Fibroblast of skin of left quadriceps (primary cell): ENCODE data around the gene ASTN2.
"Not testable (repeated sequence)": the region's sequence is repeated elsewhere in the genome, so short reads cannot be mapped to it uniquely, and the experiment has no call there.

Experiments used
- DNase-seq, 2 experiments: peaks; one replicate each; pipeline ENCODE4 v3.0.0-alpha.2; 2013; ENCODE audit warnings: low read depth in 2 of 2

The ASTN2 gene

GRCh38 chr9:117074784-117075520 lies 339.9 kb downstream of the ASTN2 start:
- DNase-seq, result no peak

GRCh38 chr9:117074342-117074662 lies 340.6 kb downstream of the ASTN2 start:
- DNase-seq, result no peak

GRCh38 chr9:117073539-117074341 lies 341.1 kb downstream of the ASTN2 start:
- DNase-seq, result no peak

GRCh38 chr9:117073071-117073470 lies 341.8 kb downstream of the ASTN2 start:
- no peak for DNase-seq

DNA sequence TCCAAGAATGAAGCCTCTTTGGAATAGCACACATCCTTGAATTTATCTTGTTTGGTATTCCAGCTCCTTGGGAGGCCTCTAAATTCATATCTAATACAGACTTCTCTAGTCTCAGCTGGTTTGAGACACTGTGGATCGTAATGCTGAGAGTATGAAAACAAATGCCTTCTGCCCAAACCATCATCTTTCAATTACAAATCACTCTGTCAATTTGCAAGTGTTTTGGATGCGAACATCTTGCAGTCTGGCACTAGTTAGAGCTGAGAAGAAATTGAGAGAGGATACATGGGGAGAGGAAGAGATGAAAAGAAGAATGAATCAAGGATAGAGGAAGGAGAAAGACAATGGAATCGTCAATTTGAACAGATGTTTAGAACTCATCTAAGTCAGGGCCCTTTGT lies 342.6 kb downstream of the ASTN2 start:
- no peak for DNase-seq

DNA sequence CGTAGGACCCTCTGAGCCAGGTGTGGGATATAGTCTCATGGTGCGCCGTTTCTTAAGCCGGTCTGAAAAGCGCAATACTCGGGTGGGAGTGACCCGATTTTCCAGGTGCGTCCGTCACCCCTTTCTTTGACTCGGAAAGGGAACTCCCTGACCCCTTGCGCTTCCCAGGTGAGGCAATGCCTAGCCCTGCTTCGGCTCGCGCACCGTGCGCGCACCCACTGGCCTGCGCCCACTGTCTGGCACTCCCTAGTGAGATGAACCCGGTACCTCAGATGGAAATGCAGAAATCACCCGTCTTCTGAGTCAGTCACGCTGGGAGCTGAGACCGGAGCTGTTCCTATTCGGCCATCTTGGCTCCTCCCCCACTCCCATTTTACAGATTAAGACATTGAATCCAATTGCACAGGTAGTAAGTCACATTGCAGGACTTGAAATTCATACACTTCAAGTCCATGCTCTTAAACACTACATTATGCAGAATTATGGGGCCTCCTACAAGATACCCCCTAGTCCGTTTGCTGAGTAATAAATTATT lies 343.1 kb downstream of the ASTN2 start:
- not testable (repeated sequence) for DNase-seq

- no peak for DNase-seq
Measured at GRCh38 chr9:117063721-117064471, 351.0 kb downstream of the ASTN2 start.

DNA sequence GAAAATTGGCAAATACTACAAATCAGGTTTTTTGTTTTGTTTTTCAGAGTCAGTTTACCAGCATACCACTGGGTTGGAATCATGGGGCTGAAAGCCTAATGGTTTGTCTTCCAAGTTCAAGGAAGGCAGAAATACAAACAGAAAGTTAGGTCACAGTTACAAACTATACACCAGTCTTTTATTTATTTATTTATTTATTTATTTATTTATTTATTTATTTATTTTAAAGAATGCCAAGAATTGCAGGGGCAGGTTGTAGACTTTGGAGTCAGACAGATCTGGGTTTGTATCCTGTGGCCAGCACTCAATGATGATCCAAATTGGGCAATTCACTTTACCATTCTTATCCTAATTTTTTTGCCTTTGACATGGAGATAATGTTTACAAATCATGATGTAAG lies 353.9 kb downstream of the ASTN2 start:
- no peak for DNase-seq

DNA sequence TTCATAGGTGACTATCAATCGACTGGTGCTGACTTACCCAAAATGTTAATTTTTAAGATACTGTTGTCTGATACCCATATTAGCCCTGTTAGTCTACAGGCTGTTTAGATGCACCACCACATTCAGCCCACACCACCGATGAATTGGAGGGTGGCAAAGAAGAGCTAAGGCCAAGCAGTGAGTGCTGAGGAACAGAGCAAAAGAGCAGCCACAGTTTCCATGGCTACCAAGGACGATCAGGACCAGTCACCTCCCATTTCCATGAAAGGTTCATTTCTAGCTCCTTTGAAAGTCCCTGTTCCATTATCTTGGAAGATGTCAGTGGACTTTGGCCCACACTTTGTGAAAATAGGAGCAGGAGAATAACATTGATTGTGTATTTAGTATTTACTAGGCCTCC lies 364.9 kb downstream of the ASTN2 start:
- no peak for DNase-seq

- DNase-seq, result no peak
Measured at GRCh38 chr9:117046666-117047327, 368.1 kb downstream of the ASTN2 start.

- DNase-seq, result no peak
Measured at GRCh38 chr9:117044241-117044640, 370.6 kb downstream of the ASTN2 start.

DNA sequence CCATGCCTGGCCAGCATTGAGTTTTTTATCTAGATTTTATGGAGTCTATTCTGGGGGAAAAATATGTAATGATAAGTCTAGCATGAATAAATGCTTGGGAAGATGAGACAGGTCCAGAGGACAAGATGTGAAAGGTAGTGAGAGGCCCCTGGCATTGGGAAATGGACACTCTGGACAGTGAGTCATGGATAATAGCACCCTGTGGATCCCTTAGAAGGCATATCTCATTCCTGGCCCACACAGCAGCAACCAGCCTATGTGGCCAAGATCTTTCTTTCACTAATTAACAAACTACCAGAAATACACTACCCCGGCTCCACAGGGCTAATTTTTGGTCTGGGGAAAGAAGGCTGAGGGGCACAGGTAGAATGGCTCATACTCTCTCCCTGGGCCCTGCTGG lies 371.7 kb downstream of the ASTN2 start:
- DNase-seq, result no peak

GRCh38 chr9:117035546-117035945 lies 379.3 kb downstream of the ASTN2 start:
- no peak for DNase-seq

DNA sequence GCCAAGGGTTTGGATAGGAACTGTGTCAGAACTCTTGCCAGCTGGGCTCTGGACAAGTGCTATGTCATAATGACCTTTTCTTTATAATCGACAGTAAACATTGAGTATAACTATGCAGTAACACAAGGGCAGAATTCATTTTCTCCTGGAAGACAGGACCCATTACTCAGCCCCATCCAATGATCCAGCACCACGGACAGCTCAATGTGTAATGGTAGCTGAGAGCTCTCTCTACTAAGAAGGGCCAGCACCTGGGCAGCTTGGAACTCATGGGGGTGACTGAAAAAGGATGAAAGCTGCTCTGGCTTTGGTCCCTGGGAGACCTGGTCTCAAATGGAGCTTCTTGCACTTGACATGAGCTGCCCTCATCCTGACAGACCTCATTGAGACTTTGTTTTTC lies 380.0 kb downstream of the ASTN2 start:
- no peak for DNase-seq

GRCh38 chr9:117030254-117030768 lies 384.5 kb downstream of the ASTN2 start:
- DNase-seq, result no peak

DNA sequence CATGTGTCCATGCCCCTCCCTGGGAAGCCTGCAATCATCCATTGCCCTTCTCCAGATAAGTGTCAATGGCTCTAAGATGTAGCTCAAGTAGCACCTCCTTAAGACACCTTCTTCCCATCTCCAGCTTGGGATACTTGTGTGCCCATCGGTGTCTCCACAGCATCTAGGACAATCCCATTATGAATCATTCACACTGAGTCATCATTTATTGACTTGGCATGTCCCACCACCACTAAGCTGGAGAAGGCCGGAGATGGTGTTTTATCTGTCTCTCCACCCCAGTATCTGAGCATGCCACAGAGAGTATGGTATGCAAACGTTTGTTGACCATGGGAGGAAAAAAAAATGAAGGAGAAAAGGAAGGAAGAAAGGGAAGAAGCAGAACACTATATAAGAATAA lies 385.5 kb downstream of the ASTN2 start:
- no peak for DNase-seq

DNA sequence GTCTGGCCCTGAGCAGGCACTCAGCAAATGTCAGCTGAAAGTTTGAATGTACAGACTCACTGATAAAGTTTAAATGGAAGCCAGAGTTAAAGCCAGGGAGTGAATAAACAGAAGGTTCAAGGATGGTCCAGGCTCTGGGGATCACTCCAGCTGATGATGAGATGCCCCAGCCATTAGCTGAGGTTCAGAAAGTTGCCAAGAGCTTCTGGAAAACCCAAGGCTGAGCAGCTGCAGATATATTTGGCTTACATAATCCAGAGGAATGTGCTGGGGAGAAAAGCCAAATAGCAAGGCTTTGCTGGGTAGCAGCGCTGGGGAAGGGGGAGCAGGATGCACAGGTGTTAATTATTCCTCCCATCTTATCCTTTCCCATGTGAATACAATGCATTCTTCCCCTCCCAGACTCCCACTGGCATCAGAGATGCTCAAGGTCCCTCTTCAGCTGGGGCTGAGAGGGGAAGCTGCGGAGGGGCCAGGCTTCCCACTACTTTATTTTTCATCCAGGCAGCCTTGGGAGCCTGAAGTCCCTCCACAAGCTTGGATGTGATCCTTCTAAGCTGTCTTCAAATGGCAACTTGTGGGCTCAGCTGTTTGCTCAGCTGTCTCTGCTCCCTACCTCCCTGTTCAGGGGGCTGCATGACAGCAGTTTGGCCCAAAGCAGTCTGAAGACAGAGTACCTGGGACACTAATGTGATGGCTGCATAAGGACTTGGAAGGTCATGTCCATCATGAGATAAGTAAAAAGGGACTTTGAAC lies 386.6 kb downstream of the ASTN2 start:
- DNase-seq, result no peak

GRCh38 chr9:117021906-117022305 lies 393.0 kb downstream of the ASTN2 start:
- no peak for DNase-seq

GRCh38 chr9:117018966-117019617 lies 395.8 kb downstream of the ASTN2 start:
- DNase-seq, result no peak

GRCh38 chr9:117017414-117017985 lies 397.4 kb downstream of the ASTN2 start:
- DNase-seq, result no peak
